Measurements from ENCODE around the gene CD109. TPM values are rescaled to one million over a fixed set of nuclear protein-coding genes. Genes with fewer than 3 reads are reported as not detected.
"Not testable (repeated sequence)": the region's sequence is repeated elsewhere in the genome, so short reads cannot be mapped to it uniquely, and the experiment has no call there.

The CD109 gene
- polyA plus RNA-seq, 3 donors, result 0.17 to 0.30 (median 0.20) TPM

DNA sequence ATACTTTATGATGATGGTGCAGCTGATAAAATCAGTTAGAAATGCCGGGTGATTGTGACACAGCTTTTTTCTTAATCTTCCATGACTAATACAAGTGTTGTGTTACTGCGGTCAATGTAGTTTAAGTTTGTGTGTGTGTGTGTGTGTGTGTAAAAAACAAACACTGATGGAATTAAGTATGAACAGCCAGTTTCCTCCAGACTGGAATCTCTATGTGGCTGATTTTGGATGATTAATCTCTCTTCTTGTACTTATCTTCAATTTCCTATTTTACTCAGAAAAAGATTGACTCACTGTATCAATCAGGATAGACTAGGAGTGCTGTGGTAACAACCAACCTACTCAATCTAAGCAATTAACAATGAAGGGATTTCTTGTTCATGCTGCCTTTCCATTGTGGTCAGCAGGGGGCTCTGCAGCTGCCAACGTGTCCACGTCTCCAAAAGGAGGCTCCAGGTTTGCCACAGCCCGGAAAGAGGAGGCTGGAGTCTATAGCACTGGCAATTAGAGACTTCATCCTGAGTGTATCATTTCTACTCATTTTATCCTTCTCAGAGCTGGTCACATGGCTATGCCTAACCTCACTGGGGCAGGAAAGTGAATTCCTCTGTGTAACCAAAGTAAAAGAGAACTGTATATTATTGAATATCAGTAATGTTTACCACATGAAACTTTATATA lies 107.7 kb downstream of the CD109 start:
- 95% methylated on average over 3 of the region's 5 CpGs for WGBS (ENCODE audit: insufficient coverage)
- Mint-ChIP-seq H3K27me3 (ENCODE audit: low read depth in 3 of 3) (peaks cover 0 to 1% (median 0%) of the 10 kb centered on the region in 3 donors), H3K36me3 (peaks cover 22 to 26% of the 10 kb centered on the region in 2 donors), H3K4me1 (no peaks in the 10 kb centered on the region), H3K4me3 (no peak overlapping the region), H3K9me3 (peaks cover 0 to 3% (median 0%) of the 10 kb centered on the region in 7 donors), H3K27ac (no peak overlapping the region)
- DNase-seq, result no peak
- Histone ChIP-seq H3K9me3 (replicated peaks in 1 of 2; ENCODE audit: control insufficient read depth in 1 of 2, insufficient read depth in 1 of 2, low read length in 2 of 2) (no peaks in the 10 kb centered on the region), H3K4me1 (ENCODE audit: control insufficient read depth in 1 of 2, insufficient read depth in 2 of 2, low read length in 2 of 2) (no peaks in the 10 kb centered on the region), H3K9ac (ENCODE audit: insufficient read depth, low read length, poor library complexity, severe bottlenecking) (no peak overlapping the region), H3K27ac (ENCODE audit: low read depth in 1 of 2, low read length in 2 of 2) (no peak overlapping the region), H4K20me1 (ENCODE audit: insufficient read depth, low read length) (no peaks in the 10 kb centered on the region), H3K4me2 (replicated peaks; ENCODE audit: extremely low read depth, low read length, poor library complexity, severe bottlenecking) (no peak overlapping the region), H3K36me3 (replicated peaks in 1 of 2; ENCODE audit: control insufficient read depth in 1 of 2, insufficient read depth in 2 of 2, low read length in 2 of 2) (peaks cover 0 to 2% of the 10 kb centered on the region in 2 donors), H2AFZ (ENCODE audit: insufficient read depth, low read depth, low read length, poor library complexity, severe bottlenecking) (no peak overlapping the region), H3K27me3 (ENCODE audit: control insufficient read depth in 2 of 2, insufficient read depth in 2 of 2, low read length in 2 of 2) (no peaks in the 10 kb centered on the region), H3K79me2 (ENCODE audit: insufficient read depth, low read length) (no peaks in the 10 kb centered on the region), H3K4me3 (replicated peaks in 1 of 3; ENCODE audit: low read depth in 2 of 3, low read length in 3 of 3) (no peak overlapping the region)
- intact Hi-C loops (cut with micrococcal nuclease), result no loop called here
- TF ChIP-seq, protein P1, sequence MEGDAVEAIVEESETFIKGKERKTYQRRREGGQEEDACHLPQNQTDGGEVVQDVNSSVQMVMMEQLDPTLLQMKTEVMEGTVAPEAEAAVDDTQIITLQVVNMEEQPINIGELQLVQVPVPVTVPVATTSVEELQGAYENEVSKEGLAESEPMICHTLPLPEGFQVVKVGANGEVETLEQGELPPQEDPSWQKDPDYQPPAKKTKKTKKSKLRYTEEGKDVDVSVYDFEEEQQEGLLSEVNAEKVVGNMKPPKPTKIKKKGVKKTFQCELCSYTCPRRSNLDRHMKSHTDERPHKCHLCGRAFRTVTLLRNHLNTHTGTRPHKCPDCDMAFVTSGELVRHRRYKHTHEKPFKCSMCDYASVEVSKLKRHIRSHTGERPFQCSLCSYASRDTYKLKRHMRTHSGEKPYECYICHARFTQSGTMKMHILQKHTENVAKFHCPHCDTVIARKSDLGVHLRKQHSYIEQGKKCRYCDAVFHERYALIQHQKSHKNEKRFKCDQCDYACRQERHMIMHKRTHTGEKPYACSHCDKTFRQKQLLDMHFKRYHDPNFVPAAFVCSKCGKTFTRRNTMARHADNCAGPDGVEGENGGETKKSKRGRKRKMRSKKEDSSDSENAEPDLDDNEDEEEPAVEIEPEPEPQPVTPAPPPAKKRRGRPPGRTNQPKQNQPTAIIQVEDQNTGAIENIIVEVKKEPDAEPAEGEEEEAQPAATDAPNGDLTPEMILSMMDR (IDR thresholded peaks at IDR 0.05), result peak; percentile 26

DNA sequence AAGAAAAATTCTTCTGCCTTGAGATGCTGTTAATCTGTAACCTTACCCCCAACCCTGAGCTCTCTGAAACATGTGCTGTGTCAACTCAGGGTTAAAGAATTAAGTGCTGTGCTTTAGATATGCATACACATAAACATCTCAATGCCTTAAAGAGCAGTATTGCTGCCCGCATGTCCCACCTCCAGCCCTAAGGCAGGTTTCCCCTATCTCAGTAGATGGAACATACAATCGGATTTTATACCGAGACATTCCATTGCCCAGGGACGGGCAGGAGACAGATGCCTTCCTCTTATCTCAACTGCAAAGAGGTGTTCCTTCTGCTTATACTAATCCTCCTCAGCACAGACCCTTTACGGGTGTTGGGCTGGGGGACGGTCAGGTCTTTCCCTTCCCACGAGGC lies 109.2 kb downstream of the CD109 start:
- H3K9ac ChIP-seq (ENCODE audit: insufficient read depth, low read length, poor library complexity, severe bottlenecking); H3K4me2 ChIP-seq (replicated peaks; ENCODE audit: extremely low read depth, low read length, poor library complexity, severe bottlenecking); H2AFZ ChIP-seq (ENCODE audit: insufficient read depth, low read depth, low read length, poor library complexity, severe bottlenecking); H3K27me3 Mint-ChIP-seq (ENCODE audit: low read depth in 3 of 3); H3K9me3 Mint-ChIP-seq; H3K9me3 ChIP-seq (replicated peaks in 1 of 2; ENCODE audit: control insufficient read depth in 1 of 2, insufficient read depth in 1 of 2, low read length in 2 of 2); DNase-seq; H3K4me1 ChIP-seq (ENCODE audit: control insufficient read depth in 1 of 2, insufficient read depth in 2 of 2, low read length in 2 of 2); H3K27me3 ChIP-seq (ENCODE audit: control insufficient read depth in 2 of 2, insufficient read depth in 2 of 2, low read length in 2 of 2); H3K27ac ChIP-seq (ENCODE audit: low read depth in 1 of 2, low read length in 2 of 2); H3K79me2 ChIP-seq (ENCODE audit: insufficient read depth, low read length); H3K4me3 Mint-ChIP-seq; H3K36me3 ChIP-seq (replicated peaks in 1 of 2; ENCODE audit: control insufficient read depth in 1 of 2, insufficient read depth in 2 of 2, low read length in 2 of 2); H3K27ac Mint-ChIP-seq; H3K4me1 Mint-ChIP-seq; intact Hi-C loops (cut with micrococcal nuclease); H3K4me3 ChIP-seq (replicated peaks in 1 of 3; ENCODE audit: low read depth in 2 of 3, low read length in 3 of 3); H4K20me1 ChIP-seq (ENCODE audit: insufficient read depth, low read length): not testable (repeated sequence)
- 98% methylated on average over 4 of the region's 7 CpGs for WGBS (ENCODE audit: insufficient coverage)
- peaks cover 22 to 24% of the 10 kb centered on the region in 2 donors for H3K36me3 Mint-ChIP-seq

DNA sequence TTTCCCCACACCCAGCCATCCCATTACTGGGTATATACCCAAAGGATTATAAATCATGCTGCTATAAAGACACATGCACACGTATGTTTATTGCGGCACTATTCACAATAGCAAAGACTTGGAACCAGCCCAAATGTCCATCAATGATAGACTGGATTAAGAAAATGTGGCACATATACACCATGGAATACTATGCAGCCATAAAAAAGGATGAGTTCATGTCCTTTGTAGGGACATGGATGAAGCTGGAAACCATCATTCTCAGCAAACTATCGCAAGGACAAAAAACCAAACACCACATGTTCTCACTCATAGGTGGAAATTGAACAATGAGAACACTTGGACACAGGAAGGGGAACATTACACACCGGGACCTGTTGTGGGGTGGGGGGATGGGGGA lies 110.0 kb downstream of the CD109 start:
- H3K4me3 ChIP-seq (replicated peaks in 1 of 3; ENCODE audit: low read depth in 2 of 3, low read length in 3 of 3); H3K79me2 ChIP-seq (ENCODE audit: insufficient read depth, low read length); H3K4me3 Mint-ChIP-seq; H3K27me3 ChIP-seq (ENCODE audit: control insufficient read depth in 2 of 2, insufficient read depth in 2 of 2, low read length in 2 of 2); H3K4me1 ChIP-seq (ENCODE audit: control insufficient read depth in 1 of 2, insufficient read depth in 2 of 2, low read length in 2 of 2); H2AFZ ChIP-seq (ENCODE audit: insufficient read depth, low read depth, low read length, poor library complexity, severe bottlenecking); H3K4me1 Mint-ChIP-seq; intact Hi-C loops (cut with micrococcal nuclease); H3K27ac Mint-ChIP-seq; H3K9me3 Mint-ChIP-seq; H4K20me1 ChIP-seq (ENCODE audit: insufficient read depth, low read length); H3K4me2 ChIP-seq (replicated peaks; ENCODE audit: extremely low read depth, low read length, poor library complexity, severe bottlenecking); H3K9me3 ChIP-seq (replicated peaks in 1 of 2; ENCODE audit: control insufficient read depth in 1 of 2, insufficient read depth in 1 of 2, low read length in 2 of 2); H3K9ac ChIP-seq (ENCODE audit: insufficient read depth, low read length, poor library complexity, severe bottlenecking); H3K27me3 Mint-ChIP-seq (ENCODE audit: low read depth in 3 of 3); DNase-seq; H3K36me3 ChIP-seq (replicated peaks in 1 of 2; ENCODE audit: control insufficient read depth in 1 of 2, insufficient read depth in 2 of 2, low read length in 2 of 2); H3K27ac ChIP-seq (ENCODE audit: low read depth in 1 of 2, low read length in 2 of 2): not testable (repeated sequence)
- H3K36me3 Mint-ChIP-seq, result peaks cover 23 to 28% of the 10 kb centered on the region in 2 donors
- WGBS (ENCODE audit: insufficient coverage), result no CpG with 5 or more reads among the region's 4 CpGs

Data from CD14-positive monocyte (primary cell).